ENCODE measurements around the gene PRKD3. TPM values are rescaled to one million over a fixed set of nuclear protein-coding genes. Genes with fewer than 3 reads are reported as not detected.

PRKD3 gene
- total RNA-seq, 1 experiment from 2014 or later: 82.1 TPM

DNA sequence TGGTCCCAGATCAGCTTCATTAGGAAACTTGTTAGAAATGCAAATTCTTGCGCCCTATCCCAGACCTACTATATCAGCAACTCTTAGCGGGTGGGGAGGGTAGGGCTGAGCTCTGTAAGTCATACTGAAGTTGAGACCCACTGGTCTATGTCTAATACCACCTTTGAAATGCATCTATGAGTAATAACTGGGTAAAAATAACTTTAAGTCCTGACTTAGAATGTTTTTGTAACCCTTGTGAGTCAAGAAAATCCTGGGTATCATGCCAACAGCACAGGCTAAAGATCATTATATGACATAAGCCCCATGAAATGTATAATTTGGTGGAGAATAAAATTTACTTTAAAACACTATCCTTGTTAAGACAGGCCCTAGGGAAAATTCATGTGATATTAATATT, 41.4 kb downstream of the PRKD3 start:
- TF ChIP-seq, protein P1, sequence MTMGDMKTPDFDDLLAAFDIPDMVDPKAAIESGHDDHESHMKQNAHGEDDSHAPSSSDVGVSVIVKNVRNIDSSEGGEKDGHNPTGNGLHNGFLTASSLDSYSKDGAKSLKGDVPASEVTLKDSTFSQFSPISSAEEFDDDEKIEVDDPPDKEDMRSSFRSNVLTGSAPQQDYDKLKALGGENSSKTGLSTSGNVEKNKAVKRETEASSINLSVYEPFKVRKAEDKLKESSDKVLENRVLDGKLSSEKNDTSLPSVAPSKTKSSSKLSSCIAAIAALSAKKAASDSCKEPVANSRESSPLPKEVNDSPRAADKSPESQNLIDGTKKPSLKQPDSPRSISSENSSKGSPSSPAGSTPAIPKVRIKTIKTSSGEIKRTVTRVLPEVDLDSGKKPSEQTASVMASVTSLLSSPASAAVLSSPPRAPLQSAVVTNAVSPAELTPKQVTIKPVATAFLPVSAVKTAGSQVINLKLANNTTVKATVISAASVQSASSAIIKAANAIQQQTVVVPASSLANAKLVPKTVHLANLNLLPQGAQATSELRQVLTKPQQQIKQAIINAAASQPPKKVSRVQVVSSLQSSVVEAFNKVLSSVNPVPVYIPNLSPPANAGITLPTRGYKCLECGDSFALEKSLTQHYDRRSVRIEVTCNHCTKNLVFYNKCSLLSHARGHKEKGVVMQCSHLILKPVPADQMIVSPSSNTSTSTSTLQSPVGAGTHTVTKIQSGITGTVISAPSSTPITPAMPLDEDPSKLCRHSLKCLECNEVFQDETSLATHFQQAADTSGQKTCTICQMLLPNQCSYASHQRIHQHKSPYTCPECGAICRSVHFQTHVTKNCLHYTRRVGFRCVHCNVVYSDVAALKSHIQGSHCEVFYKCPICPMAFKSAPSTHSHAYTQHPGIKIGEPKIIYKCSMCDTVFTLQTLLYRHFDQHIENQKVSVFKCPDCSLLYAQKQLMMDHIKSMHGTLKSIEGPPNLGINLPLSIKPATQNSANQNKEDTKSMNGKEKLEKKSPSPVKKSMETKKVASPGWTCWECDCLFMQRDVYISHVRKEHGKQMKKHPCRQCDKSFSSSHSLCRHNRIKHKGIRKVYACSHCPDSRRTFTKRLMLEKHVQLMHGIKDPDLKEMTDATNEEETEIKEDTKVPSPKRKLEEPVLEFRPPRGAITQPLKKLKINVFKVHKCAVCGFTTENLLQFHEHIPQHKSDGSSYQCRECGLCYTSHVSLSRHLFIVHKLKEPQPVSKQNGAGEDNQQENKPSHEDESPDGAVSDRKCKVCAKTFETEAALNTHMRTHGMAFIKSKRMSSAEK (CRISPR knock-in tag; IDR thresholded peaks at IDR 0.05; ENCODE audit: borderline replicate concordance): no peak
- TF ChIP-seq, protein P2, sequence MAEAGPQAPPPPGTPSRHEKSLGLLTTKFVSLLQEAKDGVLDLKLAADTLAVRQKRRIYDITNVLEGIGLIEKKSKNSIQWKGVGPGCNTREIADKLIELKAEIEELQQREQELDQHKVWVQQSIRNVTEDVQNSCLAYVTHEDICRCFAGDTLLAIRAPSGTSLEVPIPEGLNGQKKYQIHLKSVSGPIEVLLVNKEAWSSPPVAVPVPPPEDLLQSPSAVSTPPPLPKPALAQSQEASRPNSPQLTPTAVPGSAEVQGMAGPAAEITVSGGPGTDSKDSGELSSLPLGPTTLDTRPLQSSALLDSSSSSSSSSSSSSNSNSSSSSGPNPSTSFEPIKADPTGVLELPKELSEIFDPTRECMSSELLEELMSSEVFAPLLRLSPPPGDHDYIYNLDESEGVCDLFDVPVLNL (CRISPR knock-in tag; IDR thresholded peaks at IDR 0.05; ENCODE audit: borderline replicate concordance, low read depth): no peak
- TF ChIP-seq FOXJ3 (CRISPR knock-in tag; IDR thresholded peaks at IDR 0.05; ENCODE audit: borderline replicate concordance): no peak
- TF ChIP-seq ZNF671 (CRISPR knock-in tag; IDR thresholded peaks at IDR 0.05): no peak
- no peak for TF ChIP-seq RELA (CRISPR knock-in tag; IDR thresholded peaks at IDR 0.05; ENCODE audit: borderline replicate concordance)
- TF ChIP-seq SMAD3 (CRISPR knock-in tag; IDR thresholded peaks at IDR 0.05; ENCODE audit: borderline replicate concordance): no peak
- TF ChIP-seq, protein P3, sequence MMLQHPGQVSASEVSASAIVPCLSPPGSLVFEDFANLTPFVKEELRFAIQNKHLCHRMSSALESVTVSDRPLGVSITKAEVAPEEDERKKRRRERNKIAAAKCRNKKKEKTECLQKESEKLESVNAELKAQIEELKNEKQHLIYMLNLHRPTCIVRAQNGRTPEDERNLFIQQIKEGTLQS (CRISPR knock-in tag; conservative IDR thresholded peaks at IDR 0.05): no peak
- TF ChIP-seq SOX15 (CRISPR knock-in tag; IDR thresholded peaks at IDR 0.05): no peak
- no peak for TF ChIP-seq MXD4 (CRISPR knock-in tag; IDR thresholded peaks at IDR 0.05; ENCODE audit: borderline replicate concordance)
- TF ChIP-seq KAT7 (CRISPR knock-in tag; IDR thresholded peaks at IDR 0.05; ENCODE audit: borderline replicate concordance): no peak
- no peak for TF ChIP-seq RORB (CRISPR knock-in tag; IDR thresholded peaks at IDR 0.05)
- no peak for TF ChIP-seq CREB1 (CRISPR knock-in tag; IDR thresholded peaks at IDR 0.05)
- no peak for TF ChIP-seq ETV6 (CRISPR knock-in tag; IDR thresholded peaks at IDR 0.05)
- TF ChIP-seq, protein P4, sequence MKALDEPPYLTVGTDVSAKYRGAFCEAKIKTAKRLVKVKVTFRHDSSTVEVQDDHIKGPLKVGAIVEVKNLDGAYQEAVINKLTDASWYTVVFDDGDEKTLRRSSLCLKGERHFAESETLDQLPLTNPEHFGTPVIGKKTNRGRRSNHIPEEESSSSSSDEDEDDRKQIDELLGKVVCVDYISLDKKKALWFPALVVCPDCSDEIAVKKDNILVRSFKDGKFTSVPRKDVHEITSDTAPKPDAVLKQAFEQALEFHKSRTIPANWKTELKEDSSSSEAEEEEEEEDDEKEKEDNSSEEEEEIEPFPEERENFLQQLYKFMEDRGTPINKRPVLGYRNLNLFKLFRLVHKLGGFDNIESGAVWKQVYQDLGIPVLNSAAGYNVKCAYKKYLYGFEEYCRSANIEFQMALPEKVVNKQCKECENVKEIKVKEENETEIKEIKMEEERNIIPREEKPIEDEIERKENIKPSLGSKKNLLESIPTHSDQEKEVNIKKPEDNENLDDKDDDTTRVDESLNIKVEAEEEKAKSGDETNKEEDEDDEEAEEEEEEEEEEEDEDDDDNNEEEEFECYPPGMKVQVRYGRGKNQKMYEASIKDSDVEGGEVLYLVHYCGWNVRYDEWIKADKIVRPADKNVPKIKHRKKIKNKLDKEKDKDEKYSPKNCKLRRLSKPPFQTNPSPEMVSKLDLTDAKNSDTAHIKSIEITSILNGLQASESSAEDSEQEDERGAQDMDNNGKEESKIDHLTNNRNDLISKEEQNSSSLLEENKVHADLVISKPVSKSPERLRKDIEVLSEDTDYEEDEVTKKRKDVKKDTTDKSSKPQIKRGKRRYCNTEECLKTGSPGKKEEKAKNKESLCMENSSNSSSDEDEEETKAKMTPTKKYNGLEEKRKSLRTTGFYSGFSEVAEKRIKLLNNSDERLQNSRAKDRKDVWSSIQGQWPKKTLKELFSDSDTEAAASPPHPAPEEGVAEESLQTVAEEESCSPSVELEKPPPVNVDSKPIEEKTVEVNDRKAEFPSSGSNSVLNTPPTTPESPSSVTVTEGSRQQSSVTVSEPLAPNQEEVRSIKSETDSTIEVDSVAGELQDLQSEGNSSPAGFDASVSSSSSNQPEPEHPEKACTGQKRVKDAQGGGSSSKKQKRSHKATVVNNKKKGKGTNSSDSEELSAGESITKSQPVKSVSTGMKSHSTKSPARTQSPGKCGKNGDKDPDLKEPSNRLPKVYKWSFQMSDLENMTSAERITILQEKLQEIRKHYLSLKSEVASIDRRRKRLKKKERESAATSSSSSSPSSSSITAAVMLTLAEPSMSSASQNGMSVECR (CRISPR knock-in tag; IDR thresholded peaks at IDR 0.05; ENCODE audit: borderline replicate concordance): no peak
- TF ChIP-seq, protein P5, sequence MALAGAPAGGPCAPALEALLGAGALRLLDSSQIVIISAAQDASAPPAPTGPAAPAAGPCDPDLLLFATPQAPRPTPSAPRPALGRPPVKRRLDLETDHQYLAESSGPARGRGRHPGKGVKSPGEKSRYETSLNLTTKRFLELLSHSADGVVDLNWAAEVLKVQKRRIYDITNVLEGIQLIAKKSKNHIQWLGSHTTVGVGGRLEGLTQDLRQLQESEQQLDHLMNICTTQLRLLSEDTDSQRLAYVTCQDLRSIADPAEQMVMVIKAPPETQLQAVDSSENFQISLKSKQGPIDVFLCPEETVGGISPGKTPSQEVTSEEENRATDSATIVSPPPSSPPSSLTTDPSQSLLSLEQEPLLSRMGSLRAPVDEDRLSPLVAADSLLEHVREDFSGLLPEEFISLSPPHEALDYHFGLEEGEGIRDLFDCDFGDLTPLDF (CRISPR knock-in tag; IDR thresholded peaks at IDR 0.05): no peak
- CTCF ChIA-PET: no interaction called here
- H3K4me1 Mint-ChIP-seq: no peaks in the 10 kb centered on the region
- ATAC-seq (no peak), DNase-seq (ENCODE audit: low spot score) (no peak)
- no peaks in the 10 kb centered on the region for H3K27me3 Mint-ChIP-seq (ENCODE audit: low read depth)
- peaks cover 46% of the 10 kb centered on the region for H3K36me3 Mint-ChIP-seq
- H3K4me3 Mint-ChIP-seq: no peak overlapping the region
- POLR2A ChIA-PET: no interaction called here
- no peaks in the 10 kb centered on the region for H3K9me3 Mint-ChIP-seq
- no peak overlapping the region for H3K27ac Mint-ChIP-seq
